GM19099 (cell line): ENCODE data around the gene CAMKK2.
A peak's percentile ranks its signal among the peaks of the same experiment; 100 is the strongest.

ENCODE experiments used
- POLR2A ChIP-seq: IDR thresholded peaks from 3 replicates; pipeline ENCODE4 v1.6.1; 2011; ENCODE audit warnings: low read depth; ENCODE audit not compliant: insufficient read length; ENCODE audit errors: extremely low read depth

CAMKK2 gene

DNA sequence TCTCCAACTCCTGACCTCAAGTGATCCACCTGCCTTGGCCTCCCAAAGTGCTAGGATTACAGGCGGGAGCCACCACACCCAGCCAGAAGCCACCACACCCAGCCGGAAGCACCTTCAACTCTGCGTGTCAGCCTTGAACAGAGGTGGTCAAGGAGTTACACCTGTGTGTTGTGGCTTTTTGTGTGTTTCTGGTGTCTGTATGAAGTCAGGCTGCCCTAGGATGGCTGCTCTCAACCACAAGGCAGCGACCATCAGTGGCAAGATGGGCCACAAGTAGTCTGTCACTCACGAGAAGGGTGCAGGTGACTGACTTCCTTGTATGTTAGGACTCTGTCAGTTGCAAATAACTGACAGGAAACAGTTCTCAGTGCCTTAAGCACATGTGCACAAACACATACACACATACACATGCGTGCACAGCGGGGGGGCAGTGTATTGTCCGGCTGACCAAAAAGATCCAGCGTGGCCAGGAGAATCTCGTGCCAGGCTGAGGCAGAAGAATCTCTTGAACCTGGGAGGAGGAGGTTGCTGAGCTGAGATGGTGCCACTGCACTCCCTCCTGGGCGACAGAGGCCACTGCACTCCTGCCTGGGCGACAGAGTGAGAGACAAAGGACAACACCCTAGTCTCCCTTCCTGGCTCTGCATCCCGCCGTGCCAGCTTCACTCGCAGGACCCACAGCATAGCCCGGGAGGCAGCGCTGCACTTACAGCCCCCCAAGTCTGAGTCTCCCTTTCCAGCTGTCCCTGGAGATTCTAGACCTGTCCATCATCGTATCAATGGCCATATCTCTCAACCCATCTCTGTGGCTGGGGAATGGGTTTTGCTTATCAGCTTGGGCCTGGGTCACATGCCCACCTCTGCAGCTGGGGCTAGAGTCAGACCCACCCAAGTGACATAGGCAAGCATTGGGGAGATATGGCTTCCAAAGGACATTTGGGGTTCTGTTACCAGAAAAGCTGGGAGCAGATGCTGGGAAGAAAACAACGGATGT is 72.9 kb downstream of the CAMKK2 start:
- no peak for TF ChIP-seq POLR2A

DNA sequence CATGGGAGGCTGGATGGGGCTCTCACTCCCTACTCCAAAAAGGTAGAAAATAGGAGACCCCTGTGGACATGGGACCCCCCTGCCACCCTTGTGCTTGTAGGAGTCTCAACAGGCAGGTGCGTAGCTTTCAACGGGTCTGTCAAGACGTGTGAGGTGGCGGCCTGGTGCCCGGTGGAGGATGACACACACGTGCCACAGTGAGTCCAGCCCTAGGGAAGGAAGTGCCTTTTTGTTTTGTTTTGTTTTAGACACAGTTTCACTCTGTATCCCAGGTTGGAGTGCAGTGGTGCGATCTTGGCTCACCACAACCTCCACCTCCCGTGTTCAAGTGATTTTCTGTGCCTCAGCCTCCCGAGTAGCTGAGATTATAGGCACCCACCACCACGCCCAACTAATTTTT is 73.7 kb downstream of the CAMKK2 start:
- TF ChIP-seq POLR2A = no peak

DNA sequence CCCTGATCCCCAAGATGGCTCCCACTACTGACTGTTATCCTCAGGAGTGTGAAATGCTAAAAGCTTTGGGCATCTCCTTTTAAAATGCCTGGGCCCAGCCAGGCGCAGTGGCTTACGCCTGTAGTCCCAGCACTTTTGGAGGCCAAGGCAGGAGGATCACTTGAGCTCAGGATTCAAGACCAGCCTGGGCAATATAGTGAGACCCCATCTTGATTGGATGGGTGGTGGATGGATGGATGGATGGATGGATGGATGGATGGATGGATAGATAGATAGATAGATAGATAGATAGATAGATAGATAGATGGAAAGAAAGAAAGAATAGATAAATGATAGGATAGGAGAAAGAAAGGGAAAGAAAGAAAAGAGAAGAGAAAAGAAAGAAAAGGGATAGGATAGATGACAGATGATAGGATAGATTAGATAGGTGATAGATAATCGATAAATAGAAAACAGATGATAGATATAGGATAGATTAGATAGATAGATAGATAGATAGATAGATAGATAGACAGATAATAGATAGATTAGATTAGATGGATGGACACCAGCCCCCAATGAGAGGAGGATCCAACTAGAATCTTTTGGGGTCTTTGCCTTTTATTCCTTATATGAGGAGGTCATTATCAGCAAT is 77.0 kb downstream of the CAMKK2 start:
- no peak for TF ChIP-seq POLR2A

DNA sequence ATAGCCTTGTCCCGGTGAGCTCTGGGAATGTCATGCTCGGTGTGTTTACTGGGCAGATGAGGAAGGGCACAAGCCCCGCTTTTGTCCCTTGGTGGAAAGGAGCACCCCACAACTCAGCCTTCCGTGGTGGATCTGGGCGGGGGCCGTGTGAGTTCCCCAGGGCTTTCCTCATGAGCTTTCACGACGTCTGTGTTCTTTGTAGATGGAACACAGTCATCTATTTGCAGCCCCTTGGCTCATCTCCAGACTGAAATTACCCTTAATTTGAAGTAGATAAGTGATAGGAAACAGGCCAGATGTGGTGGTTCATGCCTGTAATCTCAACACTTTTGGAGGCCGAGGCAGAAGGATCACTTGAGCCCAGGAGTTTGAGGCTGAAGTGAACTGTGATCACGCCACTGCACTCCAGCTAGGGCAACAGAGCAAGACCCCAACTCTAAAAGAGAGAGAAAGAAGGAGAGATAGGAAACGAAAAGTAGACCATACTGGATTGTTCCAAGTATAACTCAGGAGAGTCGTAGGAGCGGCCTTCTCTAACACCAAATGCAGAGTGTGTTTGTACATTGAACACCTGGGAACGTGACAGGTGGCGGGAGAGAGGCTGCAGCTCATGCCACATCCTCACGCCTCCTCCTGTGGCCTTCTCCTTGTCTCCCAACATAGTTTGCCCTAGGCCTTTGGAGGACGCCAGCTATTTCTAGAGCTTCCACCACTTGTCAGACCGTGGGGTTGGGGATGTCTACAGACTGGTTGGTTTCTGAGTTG is 77.7 kb downstream of the CAMKK2 start:
- TF ChIP-seq POLR2A = no peak

DNA sequence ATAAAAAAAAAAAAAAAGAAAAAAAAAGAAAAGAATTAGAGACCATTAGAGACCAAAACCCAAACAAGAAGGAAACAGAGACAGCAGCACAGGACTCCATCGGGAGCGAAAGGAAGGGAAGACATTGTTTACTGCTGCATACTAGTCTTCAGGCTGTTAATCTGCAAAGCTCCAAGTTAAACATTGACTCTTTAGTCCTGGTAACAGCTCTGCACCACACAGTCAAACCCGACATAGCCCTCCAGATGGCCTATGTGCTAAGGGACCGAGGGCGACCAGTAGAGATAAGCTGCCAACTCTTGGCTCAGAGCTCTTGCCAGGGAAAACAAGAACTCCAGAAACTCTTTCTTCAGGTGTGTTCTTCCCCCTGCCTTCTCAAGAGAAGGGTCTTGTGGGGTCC is 78.7 kb downstream of the CAMKK2 start:
- TF ChIP-seq POLR2A = no peak

DNA sequence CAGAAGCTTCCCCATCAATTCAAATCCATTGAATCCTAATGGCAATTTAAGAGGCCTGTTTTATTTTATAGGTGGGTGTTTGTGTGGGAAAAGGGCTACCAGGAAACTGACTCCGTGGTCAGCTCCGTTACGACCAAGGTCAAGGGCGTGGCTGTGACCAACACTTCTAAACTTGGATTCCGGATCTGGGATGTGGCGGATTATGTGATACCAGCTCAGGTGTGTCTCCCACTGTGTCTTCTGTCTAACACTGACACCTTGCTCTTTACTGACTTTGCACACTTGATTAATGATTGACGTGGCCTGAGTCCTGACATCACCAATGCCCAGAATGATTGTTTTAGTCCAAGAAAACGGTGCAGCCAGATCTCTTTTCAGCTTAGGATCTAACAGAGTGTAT is 79.4 kb downstream of the CAMKK2 start:
- no peak for TF ChIP-seq POLR2A

DNA sequence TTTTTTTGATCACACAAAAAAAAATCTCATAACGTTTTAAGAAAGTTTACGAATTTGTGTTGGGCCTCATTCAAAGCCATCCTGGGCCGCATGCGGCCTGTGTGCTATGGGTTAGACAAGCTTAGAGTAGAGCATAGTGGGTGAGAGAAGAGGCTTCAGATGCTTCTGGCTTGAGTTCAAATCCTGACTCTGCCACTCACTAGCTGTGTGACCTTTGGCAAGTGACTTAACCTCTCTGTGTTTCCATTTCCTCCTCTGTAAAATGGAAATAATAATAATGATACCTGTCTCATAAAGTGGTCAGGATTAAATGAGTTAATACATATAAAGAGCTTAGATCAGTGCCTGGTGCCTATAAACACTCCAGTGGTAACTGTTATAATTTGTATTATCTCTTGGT is 80.4 kb downstream of the CAMKK2 start:
- TF ChIP-seq POLR2A = no peak

DNA sequence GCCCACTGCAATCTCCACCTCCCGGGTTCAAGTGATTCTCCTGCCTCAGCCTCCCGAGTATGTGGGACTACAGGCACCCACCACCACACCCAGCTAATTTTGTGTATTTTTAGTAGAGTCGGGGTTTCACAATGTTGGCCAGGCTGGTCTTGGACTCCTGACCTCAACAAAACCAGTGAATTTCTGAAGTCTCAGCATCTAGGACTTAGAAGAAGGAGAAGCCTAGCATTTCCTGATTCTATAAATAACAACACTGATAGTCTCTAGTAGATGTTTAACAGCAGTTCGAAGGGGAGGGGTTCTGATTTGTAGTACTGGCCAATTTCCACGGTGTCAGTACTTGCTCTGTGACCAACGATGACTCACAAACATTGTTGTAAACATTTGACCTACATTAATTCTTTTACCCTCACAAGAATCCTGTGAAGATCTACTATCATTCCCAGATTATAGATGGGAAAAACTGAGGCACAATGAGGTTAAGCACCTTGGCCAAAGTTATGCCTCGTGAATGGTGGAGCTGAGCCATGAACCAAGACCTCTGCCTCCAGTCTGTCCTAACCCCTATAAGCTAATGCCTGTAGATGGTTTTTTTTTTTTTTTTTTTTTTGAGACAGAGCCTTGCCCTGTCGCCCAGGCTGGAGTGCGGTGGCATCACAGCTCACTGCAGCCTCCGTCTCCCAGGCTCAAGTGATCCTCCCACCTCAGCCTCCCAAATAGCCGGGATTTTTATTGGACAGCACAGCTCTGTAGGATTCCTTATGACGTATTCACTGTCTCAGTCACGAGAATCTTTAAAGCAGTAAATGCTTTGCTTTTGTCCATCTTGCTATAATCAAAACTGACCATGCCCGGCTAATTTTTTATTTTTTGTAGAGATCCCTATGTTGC is 81.4 kb downstream of the CAMKK2 start:
- no peak for TF ChIP-seq POLR2A

DNA sequence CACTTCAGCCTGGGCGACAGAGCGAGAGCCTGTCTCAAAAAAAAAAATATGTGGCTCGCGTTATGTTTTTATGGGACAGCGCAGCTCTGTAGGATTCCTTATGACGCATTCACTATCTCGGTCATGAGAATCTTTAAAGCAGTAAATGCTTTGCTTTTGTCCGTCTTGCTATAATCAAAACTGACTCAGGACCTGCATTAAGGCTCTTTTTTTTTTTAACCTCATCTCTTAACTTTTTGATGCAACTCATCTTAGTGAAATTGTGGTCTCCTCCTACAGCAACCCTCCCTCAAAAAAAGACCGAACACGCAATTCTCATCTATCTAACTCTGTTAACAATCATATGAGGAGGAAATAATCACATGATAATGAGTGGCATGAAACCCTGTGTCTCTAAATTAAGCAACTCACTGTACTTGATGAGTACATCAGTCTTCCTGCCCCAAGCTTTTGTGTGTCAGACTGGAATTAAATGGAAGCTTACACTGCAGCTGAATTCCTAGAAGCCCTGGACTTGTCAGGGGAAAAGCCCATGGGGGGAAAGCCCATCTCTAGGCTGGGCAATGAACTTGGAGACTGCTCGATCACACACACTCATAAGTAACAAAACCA is 82.2 kb downstream of the CAMKK2 start:
- TF ChIP-seq POLR2A = no peak

DNA sequence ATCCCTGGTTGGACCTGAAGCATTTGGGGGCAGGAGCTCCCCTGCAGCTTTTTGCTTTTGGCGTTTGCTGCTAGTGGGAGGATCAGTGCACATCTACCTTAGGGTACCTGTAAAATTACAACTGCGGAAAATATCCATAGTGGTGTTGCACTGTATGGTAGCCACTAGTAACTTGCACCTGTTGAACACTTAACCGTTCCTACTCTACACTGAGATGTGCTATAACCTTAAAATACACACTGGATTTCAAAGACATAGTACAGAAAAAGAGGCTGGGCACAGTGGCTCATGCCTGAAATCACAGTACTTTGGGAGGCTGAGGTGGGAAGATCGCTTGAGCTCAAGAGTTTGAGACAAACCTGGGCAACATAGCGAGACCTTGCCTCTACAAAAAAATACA is 83.6 kb downstream of the CAMKK2 start:
- no peak for TF ChIP-seq POLR2A

DNA sequence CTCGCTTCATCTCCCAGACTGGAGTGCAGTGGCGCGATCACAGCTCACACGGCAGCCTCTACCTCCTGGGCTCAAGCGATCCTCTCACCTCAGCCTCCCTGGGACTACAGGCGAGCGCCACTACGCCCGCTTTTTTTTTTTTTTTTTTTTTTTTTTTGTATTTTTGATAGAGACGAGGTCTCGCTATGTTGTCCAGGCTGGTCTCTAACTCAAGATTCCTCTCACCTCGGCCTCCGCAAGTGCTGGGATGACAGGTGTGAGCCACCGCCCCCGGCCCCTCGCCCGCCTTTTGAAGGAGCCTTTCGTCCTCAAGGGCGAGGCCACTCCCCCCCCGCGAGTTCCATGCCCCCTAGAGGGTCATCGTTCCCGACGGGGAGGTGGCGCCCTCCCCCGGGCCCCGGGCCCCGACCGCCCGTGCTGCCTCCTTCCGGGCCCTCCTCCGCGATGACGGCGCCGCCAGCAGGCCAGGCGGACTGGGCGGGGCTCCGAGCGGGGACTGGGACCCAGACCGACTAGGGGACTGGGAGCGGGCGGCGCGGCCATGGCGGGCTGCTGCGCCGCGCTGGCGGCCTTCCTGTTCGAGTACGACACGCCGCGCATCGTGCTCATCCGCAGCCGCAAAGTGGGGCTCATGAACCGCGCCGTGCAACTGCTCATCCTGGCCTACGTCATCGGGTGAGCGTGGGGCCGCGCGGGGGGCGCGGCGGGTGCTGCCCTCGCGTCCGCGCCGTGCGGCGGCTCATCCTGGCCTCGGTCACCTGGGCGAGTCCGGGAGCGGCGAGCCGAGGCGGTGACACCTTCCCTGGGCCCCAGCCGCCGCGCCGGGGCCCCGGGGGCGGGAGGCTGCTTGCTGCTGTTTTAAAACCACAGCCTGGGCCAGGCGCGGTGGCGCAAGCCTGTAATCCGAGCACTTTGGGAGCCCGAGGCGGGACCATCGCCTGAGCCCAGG is 86.6 kb downstream of the CAMKK2 start, which contains the start of gene P2RX4:
TSS of gene P2RX4 (plus strand) at position 506 of the 949 bp plus-strand sequence. CDS start at position 542, 36 bp downstream.
- TF ChIP-seq POLR2A = peak; percentile 97

DNA sequence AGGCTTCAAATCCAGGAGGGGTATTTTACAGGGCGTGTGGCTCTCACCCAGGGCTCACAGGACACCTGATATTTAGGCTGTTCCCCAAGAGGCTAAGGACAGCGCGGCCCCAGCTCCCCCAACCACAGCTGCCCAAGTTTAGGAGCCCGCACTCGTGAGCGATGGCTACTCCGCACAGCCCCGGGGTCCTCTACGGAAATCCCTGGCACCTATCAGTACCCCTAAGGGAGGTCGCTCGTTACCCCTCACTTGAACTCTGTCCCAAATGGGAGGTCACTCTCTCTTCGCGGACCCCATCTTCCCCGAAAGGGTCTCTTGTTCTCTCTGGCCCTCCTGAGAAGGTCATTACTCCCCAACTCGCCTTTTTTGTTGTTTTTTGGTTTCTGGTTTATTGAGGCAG is 87.3 kb downstream of the CAMKK2 start:
- TF ChIP-seq POLR2A = no peak

DNA sequence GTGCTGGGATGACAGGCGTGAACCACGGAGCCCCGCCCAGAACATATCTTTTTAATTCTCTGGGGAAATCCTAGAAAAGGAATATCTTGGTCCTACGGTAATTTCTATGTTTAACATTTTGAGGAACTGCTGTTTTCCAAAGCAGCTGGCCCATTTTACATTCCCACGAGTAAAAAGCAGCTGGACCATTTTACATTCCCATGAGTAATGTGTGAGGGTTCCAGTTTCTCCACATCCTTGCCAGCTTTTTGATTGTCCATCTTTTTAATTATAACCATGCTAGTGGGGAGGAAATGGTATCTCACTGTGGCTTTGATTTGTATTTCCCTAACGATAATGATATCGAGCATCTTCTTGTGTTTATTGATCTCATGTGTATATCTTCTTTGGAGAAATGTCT is 91.0 kb downstream of the CAMKK2 start:
- no peak for TF ChIP-seq POLR2A
